GM18868 (cell line): ENCODE measurements around the gene CTBP2.

ENCODE experiments used
- ATAC-seq: cut with Tn5 transposase; IDR thresholded peaks from one replicate; pipeline ENCODE4 v1.9.1; 2021; ENCODE audit warnings: mild to moderate bottlenecking, moderate library complexity; ENCODE audit not compliant: unreplicated experiment

Gene CTBP2

GRCh38 chr10:125029584-125030242 is 130.7 kb downstream of the CTBP2 start:
- ATAC-seq = no peak

DNA sequence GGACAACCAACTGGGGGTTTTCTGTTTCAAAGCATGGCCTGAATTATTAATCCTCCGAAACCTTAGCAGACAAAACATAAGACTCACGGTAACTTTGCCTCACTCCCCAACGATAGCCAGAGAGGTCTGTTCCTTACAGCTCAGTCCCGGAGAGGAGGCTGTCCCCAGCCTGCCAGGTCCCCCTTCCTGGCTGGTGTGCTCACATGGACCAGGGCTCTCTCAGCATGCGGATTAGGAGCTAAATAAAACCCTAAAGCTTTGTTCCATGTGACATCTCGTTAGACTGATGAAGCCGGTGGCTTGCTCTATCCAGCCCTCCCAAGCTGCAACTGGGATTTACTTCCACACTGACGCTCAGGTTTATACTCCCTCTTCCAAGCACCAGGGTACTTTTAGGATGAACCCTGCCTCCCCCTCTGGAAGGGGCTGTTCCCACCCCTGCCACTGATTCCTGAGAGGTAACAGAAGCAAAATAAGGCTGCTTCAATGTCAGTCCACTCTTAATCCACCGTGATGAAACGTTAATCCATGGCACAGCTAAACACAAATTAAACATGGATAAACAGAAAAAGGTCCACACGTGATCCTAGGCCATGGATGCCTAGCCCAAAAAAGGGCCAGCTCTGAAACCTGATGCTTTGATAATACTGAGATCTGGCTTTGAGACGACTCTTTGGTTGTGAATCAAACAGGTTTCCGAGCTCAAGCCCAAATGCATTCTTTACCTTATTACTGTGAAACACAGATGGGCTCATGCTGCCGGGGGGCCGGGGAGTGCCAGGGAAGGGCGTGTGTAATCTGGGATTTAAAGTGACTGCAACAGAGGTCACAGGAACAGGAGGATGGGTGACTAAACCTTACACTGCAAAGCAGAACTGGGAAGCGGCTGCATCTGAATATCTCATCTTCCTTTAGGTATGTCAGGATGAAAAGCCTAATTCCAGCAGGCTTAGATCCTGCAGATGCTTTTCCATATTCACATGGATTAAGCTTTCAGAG is 132.2 kb downstream of the CTBP2 start:
- ATAC-seq = no peak

DNA sequence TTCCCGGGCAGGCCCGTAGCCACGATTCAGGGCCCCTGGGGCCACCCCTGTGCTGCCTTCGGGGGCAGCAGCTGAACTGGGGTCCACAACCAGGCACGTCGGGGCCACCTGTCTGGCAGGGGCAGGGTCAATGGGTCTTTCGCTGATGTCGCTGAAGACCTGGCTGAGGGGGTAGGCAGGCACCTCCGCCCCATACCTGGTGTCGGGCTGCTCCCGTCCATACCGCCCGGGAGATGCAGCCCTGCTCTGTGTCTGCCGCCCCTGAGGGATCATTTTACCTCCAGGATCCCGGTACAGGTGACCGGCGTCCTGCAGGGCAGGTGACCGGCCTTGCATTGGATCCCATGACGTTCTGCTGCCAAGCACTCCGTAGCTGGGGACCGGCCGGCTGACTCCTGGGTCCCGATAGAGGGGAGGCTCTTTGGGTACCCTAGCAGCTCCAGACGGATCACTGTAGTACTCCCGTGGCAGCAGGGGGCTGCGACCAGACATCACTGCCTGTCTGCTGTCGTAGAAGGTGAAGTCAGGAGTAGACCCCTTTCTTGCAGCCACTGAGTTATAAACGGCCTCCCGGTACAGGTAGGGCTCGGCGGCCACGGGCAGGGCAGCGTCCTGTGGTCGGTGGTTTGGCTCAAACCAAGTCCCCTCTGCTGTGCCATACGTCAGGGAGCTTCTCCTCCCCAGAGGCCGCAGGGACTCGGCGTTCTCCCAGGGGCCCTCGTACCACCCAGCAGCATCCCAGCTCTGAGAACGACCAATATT is 133.2 kb downstream of the CTBP2 start:
- no peak for ATAC-seq

GRCh38 chr10:125026036-125026931 is 134.1 kb downstream of the CTBP2 start:
- ATAC-seq = no peak

GRCh38 chr10:125025341-125025740 is 135.0 kb downstream of the CTBP2 start:
- ATAC-seq = no peak

DNA sequence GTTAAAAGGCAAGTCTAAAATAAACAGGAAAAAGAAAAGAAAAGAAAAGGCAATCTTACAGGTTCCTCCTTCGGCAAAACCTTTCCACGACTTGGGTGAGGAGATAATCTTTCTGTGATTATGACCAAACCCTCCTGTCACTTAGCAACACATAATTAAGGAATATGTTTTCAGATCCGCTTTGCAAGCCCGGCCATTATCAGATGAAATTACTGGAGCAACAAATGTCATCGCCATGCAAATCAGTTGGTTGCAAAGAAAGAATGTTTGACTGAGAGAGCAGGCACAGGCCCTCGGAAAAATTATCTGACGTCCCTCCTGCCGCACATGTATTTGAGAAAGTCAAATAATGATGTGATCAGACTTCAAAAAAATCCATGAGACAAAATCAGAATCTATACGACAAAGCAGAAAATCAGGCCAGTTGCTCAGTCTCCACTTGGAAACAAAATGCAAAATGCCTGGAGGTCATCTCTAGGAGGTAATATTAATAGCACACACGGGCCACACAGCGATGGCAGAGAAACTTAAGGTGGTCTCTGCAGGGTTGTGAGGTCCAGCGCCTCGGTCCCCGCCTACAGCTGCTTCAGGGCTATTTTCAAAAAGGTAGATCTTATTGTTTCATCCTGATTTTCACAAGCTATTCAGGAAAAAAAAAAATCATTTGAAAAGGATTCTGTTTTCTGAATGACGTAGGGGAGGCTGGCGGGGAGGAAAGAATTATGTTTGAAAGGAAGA is 135.7 kb downstream of the CTBP2 start:
- no peak for ATAC-seq

DNA sequence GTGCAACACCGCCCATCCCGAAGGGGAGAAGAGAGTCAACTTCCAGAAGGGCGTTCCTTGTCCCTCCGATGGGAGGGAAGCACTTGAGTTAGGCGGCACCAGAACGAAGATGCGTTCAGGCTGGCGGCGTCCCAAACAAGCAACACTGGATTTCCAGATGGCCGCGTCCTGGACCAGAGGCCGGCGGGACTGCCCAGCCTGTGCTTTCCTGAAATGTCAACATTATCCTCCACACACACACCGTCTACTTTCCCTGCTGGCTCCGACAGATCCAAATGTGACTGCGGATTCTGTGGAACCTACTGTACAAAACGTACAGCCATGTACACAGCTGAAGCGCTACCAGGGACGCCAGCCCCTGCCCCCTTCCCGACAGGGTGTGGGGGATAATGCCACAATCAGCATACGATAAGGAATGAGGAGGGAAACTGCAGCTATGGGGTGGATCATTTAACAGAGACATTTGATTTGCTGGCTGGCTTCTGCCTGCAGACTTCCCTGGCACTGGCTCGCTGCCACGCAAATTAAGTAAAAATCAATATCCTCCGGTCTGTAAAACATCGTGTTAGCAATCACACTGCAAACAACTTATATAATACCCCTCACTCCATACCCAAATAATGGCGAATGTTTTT is 136.4 kb downstream of the CTBP2 start:
- ATAC-seq = no peak

DNA sequence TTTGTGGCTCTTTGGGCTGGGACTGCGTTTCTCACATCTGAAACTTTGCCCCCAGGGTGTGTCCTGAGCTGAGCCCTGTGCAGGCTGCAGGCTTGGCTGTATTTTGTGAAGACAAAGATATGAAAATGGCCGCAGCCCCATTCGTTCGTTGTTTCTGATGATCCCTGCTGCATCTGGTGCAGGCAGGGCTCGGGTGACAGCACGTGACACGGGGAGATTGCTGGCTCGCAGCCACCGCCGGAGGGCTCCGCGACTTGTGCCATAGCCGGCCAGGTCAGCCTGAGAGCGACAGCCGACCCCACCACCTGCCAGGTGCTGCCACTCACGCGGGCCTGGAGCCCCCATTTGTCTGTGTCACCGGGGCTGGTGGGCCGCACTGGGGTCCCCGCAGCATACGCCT is 137.1 kb downstream of the CTBP2 start:
- no peak for ATAC-seq

GRCh38 chr10:125022671-125023070 is 137.7 kb downstream of the CTBP2 start:
- ATAC-seq = no peak

DNA sequence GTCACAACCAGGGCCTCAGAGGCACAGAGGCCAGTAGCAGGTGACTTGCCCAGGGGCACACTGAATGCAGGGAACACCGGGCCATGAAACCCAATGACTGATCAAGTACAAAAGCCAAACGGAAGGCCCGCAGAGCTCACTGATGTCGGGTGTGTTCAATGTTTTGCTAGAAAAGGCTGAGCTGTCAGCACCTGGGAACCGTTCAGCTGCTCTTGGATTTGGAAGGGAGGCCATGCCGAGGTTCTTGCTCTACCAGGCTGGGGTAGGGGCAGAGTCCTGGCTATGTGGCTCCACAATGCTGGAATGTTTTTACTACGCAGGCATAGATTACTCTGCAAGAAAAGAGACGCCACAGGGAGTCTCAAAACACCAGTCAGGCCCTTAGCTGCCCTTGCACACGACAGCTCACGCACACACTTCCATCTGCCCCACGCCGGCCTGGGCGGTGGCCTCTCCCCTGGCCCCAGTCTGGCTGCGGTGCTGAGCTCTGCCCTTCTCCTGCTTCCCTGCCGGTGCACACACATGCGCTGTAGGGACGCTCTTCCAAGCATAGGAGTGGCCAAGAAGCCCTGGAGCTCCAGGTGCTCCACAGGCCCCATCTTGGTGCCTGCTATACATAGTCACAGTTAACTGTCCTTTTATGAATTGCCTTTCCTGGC is 138.5 kb downstream of the CTBP2 start:
- ATAC-seq = no peak

DNA sequence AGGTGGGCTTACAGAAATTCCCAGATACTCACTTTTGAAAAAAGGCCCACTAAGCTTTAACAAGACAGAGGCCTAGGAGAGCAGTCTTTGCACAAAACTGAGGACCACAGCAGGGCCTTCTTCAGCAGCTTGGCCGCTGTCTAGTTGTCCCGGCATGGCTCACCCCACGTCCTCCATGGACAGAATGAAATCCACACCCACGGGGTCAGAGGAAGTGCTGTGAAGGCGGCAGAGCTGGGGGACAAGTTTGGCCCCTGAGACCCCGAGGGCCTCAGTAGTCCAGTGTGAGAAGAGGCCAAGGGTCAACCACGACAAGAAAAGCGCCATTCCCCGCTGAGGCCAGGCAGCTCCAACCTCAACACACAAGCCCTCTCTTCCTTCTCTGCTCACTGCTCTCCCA is 139.5 kb downstream of the CTBP2 start:
- no peak for ATAC-seq

DNA sequence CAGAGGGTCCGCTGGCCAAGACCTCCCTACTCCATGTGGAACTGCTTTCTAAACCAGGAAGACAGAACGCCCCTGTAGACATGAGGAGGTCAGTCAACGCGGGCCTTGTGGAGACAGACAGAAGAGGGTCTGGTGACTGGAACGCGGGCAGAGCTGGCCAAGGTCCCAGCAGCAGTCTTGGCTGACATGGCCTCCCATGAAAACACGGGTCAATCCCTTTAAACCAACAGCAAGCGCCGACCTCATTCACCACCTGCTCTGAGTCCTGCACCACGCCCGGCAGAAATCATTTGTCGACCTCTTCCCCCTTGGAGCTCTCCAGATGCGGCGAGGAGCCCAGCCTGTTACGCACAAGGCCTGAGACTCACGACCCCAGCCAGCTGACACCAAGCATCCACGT is 140.0 kb downstream of the CTBP2 start:
- ATAC-seq = no peak

DNA sequence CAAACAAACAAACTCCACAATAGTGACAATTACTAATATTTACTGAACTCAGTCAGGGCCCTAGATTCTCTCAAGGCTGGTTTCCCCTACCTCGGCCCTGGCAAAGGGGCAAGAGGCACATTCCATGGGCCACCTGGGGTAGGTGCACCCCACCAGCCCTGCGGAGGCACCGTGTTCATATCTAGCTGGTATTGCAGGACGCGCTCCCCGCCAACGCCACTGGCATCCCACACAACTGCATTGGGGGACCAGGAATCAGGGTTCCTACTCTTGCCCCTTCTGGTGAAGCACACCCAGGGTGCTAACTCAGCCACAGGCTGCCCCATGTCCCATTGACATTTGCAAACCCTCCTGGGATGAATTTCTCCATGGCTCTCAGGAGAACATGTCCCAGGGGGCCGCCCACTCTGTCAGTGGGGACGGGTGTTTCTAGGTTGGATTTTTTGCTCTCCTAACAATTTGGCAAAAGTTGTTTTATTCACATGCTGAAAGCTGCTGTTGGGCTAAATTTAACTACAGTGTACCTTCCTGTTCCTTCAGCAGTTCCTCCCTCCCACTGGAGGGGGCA is 141.7 kb downstream of the CTBP2 start:
- ATAC-seq = no peak

DNA sequence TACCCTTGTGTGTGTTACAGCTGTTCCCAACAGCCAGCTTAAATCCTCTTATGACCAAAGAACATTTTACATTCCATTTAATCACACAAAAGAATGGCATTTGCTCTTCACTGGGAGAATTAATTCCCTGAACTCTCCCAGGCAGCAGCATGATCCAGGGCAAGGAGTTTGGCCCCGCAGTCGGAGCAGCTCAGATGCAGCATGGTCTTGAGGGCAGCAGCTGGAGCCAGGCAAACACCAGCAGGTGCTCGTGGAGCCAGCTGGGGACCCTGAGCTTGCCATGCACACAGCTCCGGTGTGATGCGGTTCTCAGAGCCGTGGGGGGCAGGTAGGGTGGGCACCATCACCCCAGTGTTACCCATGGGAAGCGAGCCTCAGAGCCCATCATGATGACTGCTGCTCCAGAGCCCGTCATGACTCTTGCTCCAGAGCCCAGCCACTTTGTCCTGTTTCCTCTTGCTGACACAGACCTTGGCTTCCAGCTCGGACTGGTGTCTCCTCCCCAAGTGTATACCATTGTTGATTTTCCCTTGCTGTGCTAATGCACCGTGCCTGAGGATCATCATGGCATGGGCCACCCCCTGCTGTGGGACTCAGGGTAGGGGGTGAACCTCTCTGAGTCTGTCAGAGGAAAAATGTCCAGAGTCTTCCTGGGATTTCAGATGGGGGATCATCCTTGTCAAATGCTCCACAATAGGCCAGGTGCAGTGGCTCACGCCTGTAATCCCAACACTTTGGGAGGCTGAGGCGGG is 142.6 kb downstream of the CTBP2 start:
- no peak for ATAC-seq

- no peak for ATAC-seq
Measured at GRCh38 chr10:125016611-125017202, 143.7 kb downstream of the CTBP2 start.

- ATAC-seq = no peak
Measured at GRCh38 chr10:125016123-125016522, 144.2 kb downstream of the CTBP2 start.

- no peak for ATAC-seq
Measured at GRCh38 chr10:125015356-125015944, 144.9 kb downstream of the CTBP2 start.
